DND-41 (cell line): ENCODE data around the gene ZC3H12C.

Experiments used
- EZH2 ChIP-seq: IDR thresholded peaks from 3 replicates; pipeline ENCODE4 v1.6.1; 2012; ENCODE audit warnings: borderline replicate concordance, low read depth, mild to moderate bottlenecking, moderate library complexity, low read length, inconsistent platforms; ENCODE audit not compliant: severe bottlenecking
- TF ChIP-seq, protein P1 (sequence below): IDR thresholded peaks from 2 replicates; pipeline ENCODE4 v1.5.1; 2012; ENCODE audit warnings: borderline replicate concordance, low read length, moderate library complexity, mild to moderate bottlenecking; ENCODE audit not compliant: poor library complexity, severe bottlenecking; ENCODE audit errors: extremely low read depth

- TF ChIP-seq, protein P1, sequence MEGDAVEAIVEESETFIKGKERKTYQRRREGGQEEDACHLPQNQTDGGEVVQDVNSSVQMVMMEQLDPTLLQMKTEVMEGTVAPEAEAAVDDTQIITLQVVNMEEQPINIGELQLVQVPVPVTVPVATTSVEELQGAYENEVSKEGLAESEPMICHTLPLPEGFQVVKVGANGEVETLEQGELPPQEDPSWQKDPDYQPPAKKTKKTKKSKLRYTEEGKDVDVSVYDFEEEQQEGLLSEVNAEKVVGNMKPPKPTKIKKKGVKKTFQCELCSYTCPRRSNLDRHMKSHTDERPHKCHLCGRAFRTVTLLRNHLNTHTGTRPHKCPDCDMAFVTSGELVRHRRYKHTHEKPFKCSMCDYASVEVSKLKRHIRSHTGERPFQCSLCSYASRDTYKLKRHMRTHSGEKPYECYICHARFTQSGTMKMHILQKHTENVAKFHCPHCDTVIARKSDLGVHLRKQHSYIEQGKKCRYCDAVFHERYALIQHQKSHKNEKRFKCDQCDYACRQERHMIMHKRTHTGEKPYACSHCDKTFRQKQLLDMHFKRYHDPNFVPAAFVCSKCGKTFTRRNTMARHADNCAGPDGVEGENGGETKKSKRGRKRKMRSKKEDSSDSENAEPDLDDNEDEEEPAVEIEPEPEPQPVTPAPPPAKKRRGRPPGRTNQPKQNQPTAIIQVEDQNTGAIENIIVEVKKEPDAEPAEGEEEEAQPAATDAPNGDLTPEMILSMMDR: no peak
- TF ChIP-seq EZH2: no peak
Measured at GRCh38 chr11:110124605-110125004, 31.4 kb downstream of the ZC3H12C start.
